ENCODE measurements around the gene COX19. TPM values are rescaled to one million over a fixed set of nuclear protein-coding genes. Genes with fewer than 3 reads are reported as not detected.

The COX19 gene
- total and polyA plus RNA-seq, 7 donors = 5.1 to 12.7 (median 9.2) TPM

DNA sequence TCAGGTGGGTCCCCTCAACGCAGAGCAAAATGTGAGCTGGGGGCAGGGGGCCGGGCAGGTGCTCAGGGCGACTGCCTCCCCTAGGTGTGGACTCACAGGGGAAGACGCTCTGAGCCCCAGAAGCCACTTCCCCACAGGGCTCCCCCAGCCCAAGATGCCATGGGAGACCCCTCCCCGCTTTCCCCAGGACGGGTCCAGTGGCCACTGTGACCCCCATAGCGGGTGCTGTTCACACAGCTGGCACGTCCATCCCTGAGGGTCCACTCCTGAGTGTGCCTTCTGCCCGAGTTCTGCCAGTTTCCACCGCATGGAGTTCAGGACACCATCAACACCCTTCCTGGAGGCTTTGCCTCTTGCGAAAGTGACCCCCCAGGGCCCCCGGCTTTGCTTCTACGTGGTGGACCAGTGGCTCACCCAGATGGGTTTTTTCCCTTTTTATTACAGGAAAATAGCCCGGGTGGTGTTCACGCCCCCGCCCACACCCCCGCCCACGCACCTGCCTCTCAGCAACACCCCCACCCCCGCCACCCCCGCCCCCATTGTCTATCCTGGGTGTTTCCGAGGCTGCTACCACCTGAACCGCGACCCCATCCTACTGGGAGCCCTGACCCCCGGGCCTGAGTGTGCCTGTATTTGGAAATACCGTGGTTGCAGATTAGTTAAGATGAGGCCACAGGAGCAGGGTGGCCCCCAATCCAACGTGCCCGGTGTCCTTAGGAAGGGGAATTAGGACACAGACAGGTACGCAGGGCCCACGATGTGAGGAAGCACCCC lies 52.8 kb downstream of the COX19 start:
- Histone ChIP-seq H3K27me3 (no peaks in the 10 kb centered on the region), H3K4me1 (peaks cover 0 to 36% (median 18%) of the 10 kb centered on the region in 4 donors), H3K4me3 (no peak overlapping the region), H3K27ac (peak overlapping the region in 3 of 4 donors; percentile 10 to 42 (median 31)), H3K9me3 (no peaks in the 10 kb centered on the region), H3K36me3 (peaks cover 0 to 5% (median 0%) of the 10 kb centered on the region in 4 donors)
- intact Hi-C loops (cut with DNase I) = no loop called here
- DNase-seq = peak; percentile 60
- WGBS, 2 donors = 21 to 37% methylated on average over 29 of the region's 29 CpGs
- no peak for TF ChIP-seq POLR2A (IDR thresholded peaks at IDR 0.05)
- TF ChIP-seq EP300 (IDR thresholded peaks at IDR 0.05) = no peak
- no peak for TF ChIP-seq POLR2AphosphoS5 (IDR thresholded peaks at IDR 0.05)
- TF ChIP-seq, protein P1, sequence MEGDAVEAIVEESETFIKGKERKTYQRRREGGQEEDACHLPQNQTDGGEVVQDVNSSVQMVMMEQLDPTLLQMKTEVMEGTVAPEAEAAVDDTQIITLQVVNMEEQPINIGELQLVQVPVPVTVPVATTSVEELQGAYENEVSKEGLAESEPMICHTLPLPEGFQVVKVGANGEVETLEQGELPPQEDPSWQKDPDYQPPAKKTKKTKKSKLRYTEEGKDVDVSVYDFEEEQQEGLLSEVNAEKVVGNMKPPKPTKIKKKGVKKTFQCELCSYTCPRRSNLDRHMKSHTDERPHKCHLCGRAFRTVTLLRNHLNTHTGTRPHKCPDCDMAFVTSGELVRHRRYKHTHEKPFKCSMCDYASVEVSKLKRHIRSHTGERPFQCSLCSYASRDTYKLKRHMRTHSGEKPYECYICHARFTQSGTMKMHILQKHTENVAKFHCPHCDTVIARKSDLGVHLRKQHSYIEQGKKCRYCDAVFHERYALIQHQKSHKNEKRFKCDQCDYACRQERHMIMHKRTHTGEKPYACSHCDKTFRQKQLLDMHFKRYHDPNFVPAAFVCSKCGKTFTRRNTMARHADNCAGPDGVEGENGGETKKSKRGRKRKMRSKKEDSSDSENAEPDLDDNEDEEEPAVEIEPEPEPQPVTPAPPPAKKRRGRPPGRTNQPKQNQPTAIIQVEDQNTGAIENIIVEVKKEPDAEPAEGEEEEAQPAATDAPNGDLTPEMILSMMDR (IDR thresholded peaks at IDR 0.05) = no peak

DNA sequence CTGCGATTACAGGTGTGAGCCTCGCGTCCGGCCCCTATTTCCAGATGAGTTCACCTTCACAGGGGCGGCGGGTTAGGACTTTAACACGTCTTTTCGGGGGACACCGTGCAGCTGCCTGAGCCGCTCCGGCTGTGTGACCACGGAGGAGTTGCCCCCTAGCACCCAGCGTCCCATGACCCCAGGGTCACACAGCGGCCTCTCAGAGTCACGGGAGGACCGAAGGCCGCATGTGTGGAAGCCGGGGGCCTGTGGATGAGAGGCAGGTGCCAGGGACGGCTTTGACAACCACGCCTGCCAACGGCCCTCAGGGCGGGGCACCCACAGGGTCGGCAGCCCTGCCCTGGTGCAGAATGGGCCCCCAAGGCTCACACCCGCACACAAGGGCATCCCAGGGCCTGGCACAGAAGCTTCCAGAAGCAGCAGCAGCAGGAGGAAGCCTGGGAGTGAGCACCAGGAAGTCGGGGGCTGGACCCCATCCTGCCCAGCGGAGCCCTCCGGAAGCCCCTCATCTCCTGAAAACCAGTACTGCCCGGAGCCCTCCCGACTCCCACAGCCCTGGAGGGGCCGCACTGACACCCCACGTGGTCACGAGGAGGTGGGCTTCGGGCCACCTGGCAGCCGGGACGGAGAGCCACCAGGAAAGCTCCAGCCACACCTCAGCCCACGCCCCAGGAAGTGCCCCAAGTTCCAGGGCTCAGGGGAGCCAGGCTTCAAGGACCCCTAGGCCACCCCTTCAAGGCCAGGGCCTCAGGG lies 53.6 kb downstream of the COX19 start:
- intact Hi-C loops (cut with DNase I) = no loop called here
- TF ChIP-seq, protein P1 (IDR thresholded peaks at IDR 0.05) = no peak
- TF ChIP-seq POLR2A (IDR thresholded peaks at IDR 0.05) (no peak), POLR2AphosphoS5 (IDR thresholded peaks at IDR 0.05) (no peak), EP300 (IDR thresholded peaks at IDR 0.05) (no peak)
- Histone ChIP-seq H3K27me3 (no peaks in the 10 kb centered on the region), H3K4me1 (peaks cover 0 to 35% (median 21%) of the 10 kb centered on the region in 4 donors), H3K4me3 (no peak overlapping the region), H3K36me3 (peaks cover 0 to 5% (median 0%) of the 10 kb centered on the region in 4 donors), H3K27ac (no peak overlapping the region), H3K9me3 (no peaks in the 10 kb centered on the region)
- DNase-seq = peak; percentile 66
- 29 to 60% methylated on average over 36 of the region's 36 CpGs for WGBS, 2 donors

GRCh38 chr7:921071-921461 lies 54.3 kb downstream of the COX19 start:
- H3K9me3 ChIP-seq = no peaks in the 10 kb centered on the region
- 43 to 83% methylated on average over 15 of the region's 15 CpGs for WGBS, 2 donors
- no peak overlapping the region for H3K4me3 ChIP-seq
- H3K27me3 ChIP-seq = no peaks in the 10 kb centered on the region
- intact Hi-C loops (cut with DNase I) = no loop called here
- peaks cover 0 to 5% (median 0%) of the 10 kb centered on the region in 4 donors for H3K36me3 ChIP-seq
- no peak for TF ChIP-seq EP300 (IDR thresholded peaks at IDR 0.05)
- TF ChIP-seq, protein P1 (IDR thresholded peaks at IDR 0.05) = no peak
- no peak for TF ChIP-seq POLR2A (IDR thresholded peaks at IDR 0.05)
- TF ChIP-seq POLR2AphosphoS5 (IDR thresholded peaks at IDR 0.05) = no peak
- no peak for DNase-seq
- peaks cover 0 to 38% (median 26%) of the 10 kb centered on the region in 4 donors for H3K4me1 ChIP-seq
- H3K27ac ChIP-seq = no peak overlapping the region

GRCh38 chr7:920351-921070 lies 54.8 kb downstream of the COX19 start:
- Histone ChIP-seq H3K27ac (no peak overlapping the region), H3K9me3 (no peaks in the 10 kb centered on the region), H3K27me3 (no peaks in the 10 kb centered on the region), H3K4me1 (peaks cover 0 to 34% (median 23%) of the 10 kb centered on the region in 4 donors), H3K36me3 (peaks cover 0 to 5% (median 0%) of the 10 kb centered on the region in 4 donors), H3K4me3 (no peak overlapping the region)
- TF ChIP-seq, protein P1 (IDR thresholded peaks at IDR 0.05) = no peak
- peak in 1 of 2 donors; percentile 15 for TF ChIP-seq POLR2A (IDR thresholded peaks at IDR 0.05)
- intact Hi-C loops (cut with DNase I) = no loop called here
- DNase-seq = peak; percentile 52
- 14 to 67% methylated on average over 40 of the region's 40 CpGs for WGBS, 2 donors
